Measurements from ENCODE around the gene RBM48. TPM values are rescaled to one million over a fixed set of nuclear protein-coding genes. Genes with fewer than 3 reads are reported as not detected.
"Not testable (repeated sequence)": the region's sequence is repeated elsewhere in the genome, so short reads cannot be mapped to it uniquely, and the experiment has no call there.

Gene RBM48
- total RNA-seq, 2 experiments from 2014 or later, result 22.6 to 24.2 TPM

DNA sequence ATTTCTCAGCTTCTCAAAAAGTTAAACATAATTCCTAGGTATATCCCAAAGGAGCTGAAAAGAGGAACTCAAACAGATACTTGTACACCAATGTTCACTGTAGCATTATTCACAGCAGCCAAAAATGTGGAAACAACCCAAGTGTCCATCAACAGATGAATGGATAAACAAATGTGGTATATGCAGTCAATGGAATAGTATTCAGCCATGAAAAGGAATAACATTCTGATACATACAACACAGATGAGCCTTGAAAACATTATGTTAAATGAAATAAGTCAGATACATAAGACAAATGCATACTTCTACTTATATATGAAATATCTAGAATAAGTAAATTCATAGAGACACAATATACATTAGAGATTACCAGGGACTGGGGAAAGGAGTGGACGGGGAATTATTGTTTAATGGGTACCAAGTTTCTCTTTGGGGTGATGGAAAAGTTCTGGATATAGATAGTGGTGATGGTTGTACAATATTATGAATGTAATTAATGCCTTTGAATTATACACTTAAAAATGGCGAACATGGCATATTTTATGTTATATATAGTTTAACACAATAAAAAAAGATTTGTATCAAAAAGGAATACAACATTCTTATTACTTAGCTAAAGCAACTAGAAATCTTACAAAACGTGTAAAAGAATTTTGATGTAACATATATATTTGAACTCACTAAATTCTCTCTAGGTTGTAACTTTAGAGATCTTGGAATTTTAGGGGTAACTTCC is 15.3 kb upstream of the RBM48 start:
- no peak for DNase-seq

DNA sequence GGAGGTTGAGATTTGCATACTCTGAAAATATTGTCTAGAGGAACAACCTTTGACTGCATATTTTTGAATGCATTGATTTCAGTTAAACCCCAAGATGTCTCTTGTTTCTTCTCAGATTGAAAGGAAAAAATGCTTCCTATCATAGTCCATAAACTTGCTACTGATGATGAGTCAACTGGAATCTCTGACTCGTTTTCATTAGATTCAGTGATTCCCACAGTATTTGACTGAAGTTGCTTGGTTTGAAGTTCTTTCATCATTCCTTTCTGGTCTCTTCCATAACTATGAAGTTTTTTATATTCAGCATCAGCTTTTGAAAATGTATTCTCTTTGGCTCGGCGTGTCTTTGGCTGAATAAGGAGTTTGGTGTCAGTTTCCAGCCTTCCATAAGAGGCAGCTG is 11.0 kb upstream of the RBM48 start:
- ATAC-seq (ENCODE audit: low read depth) (no peak), DNase-seq (no peak)
- Mint-ChIP-seq H3K9me3 (no peaks in the 10 kb centered on the region), H3K4me3 (no peak overlapping the region), H3K36me3 (peaks cover 4% of the 10 kb centered on the region), H3K27me3 (no peaks in the 10 kb centered on the region), H3K27ac (no peak overlapping the region), H3K4me1 (no peaks in the 10 kb centered on the region)
- POLR2A ChIA-PET, result no interaction called here

More for the DNA sequence above, 15.3 kb upstream of the RBM48 start:
- Mint-ChIP-seq H3K27ac (no peak overlapping the region), H3K4me3 (no peak overlapping the region), H3K4me1 (no peaks in the 10 kb centered on the region), H3K36me3 (peaks cover 6% of the 10 kb centered on the region), H3K27me3 (no peaks in the 10 kb centered on the region), H3K9me3 (no peaks in the 10 kb centered on the region)
- ATAC-seq (ENCODE audit: low read depth), result no peak
- POLR2A ChIA-PET, result no interaction called here

DNA sequence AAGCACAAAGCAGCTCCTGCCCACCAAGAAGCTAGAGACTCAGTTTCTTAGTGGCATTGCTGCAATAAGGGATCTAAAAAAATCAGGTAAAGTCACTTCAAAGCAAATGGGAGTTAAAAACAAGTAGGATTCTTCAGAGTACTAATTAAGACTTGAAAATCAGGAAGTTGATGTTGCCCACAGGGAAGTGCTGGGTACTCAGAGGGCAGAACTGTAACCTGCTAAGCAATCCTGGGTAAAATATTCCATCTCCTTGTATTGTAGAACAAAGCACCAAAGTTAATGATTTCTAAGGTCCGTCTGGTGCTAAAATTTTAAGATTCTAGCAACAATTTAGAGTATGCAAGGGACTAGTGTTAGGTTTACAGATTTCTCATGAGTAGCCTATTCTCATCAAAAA is 8.6 kb upstream of the RBM48 start:
- ATAC-seq (ENCODE audit: low read depth) (no peak), DNase-seq (no peak)
- no peaks in the 10 kb centered on the region for H3K9me3 Mint-ChIP-seq
- H3K27me3 Mint-ChIP-seq, result no peaks in the 10 kb centered on the region
- peaks cover 2% of the 10 kb centered on the region for H3K36me3 Mint-ChIP-seq
- POLR2A ChIA-PET, result no interaction called here
- no peak overlapping the region for H3K27ac Mint-ChIP-seq
- H3K4me1 Mint-ChIP-seq, result no peaks in the 10 kb centered on the region
- H3K4me3 Mint-ChIP-seq, result no peak overlapping the region

DNA sequence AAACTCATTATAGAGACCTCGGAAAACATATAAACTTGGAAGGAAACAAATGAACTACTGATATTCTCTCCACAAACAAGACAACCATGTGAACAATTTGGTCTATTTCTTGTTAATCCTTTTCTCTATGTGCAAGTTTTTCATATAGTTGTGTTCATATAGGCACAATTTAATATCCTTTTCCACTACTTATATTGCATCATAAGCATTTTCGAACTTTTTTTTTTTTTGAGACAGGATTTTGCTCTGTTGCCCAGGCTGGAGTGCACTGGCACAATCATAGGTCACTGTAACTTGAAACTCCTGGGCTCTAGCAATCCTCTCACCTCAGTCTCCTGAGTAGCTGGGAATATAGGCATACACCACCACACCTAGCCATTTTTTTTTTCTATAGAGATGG is 5.5 kb upstream of the RBM48 start:
- Mint-ChIP-seq H3K9me3 (no peaks in the 10 kb centered on the region), H3K4me1 (peaks cover 13% of the 10 kb centered on the region), H3K27ac (no peak overlapping the region), H3K27me3 (no peaks in the 10 kb centered on the region), H3K36me3 (no peaks in the 10 kb centered on the region), H3K4me3 (no peak overlapping the region)
- DNase-seq, result no peak
- POLR2A ChIA-PET, result no interaction called here
- no peak for ATAC-seq (ENCODE audit: low read depth)

DNA sequence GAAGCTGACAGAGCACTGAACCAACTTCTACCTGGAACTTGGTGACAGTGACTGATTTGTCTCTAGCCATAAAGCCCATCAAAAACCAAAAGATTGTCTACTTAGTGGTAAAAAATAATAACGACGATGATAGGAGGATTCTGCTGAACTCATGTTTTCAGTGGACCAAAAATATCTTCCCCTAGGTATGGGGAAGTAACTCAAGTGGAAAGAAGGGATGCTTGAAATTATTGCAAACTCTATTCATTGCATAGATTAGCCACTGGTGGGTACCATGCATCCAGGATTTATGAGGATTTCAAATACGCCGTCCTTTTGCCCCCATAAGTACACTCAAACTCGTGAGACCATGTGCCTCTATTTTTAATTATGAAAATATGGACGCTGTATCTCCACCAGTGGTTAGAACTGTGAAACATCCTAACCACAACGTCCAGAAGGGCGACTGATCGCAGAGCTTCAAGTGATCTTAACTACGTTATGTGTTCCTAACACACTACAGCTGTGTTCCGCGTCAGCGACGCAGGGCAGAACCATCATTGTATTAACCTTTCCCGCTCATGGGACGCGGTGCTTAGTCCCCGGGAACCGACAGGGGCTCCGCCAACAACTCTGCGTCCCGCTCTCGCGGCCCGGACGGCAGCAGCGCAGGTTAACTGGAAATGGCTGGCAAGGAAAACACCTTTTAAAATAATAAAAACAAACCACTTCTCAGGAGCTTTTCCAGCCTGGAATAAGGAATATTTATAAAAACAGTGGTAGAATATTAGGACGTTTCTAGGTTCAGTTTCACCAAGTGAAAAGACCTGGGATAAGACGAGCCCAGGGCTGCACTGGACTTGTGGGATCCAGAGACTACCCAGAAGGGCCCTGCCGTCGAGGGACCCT is 1.1 kb upstream of the RBM48 start:
- POLR2A ChIA-PET, result interaction anchor here (1.0 to 1.4 kb wide), 8 partner anchors 11 to 620 kb away, joined by 3 to 13 read pairs (median 6); partner anchors contain the start of genes ANKIB1, FAM133B, KRIT1 and SAMD9
- no peaks in the 10 kb centered on the region for H3K27me3 Mint-ChIP-seq
- ATAC-seq (ENCODE audit: low read depth), result peak; percentile 8

DNA sequence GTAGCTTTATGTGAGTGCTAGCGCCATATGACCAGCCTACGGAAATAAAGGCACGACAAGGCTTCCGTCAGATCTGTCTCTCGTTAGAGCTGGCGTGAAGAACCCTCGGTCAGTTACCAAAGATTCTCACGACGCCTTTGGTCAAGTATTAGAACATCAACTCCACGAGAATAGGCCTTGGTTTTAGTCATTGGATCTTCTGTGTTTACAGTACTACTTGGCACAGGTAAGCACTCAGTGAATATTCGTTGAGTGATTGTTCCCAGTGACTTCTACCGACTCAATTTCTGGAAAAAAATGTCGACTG is 316 bp downstream of the RBM48 start:
- DNase-seq (no peak), ATAC-seq (ENCODE audit: low read depth) (no peak)
- no peaks in the 10 kb centered on the region for H3K9me3 Mint-ChIP-seq
- POLR2A ChIA-PET, result interaction anchor here (0.9 to 1.4 kb wide), 13 partner anchors 12 to 703 kb away, joined by 3 to 13 read pairs (median 5); partner anchors contain the start of genes ANKIB1, CDK6, FAM133B and GATAD1
- no peaks in the 10 kb centered on the region for H3K27me3 Mint-ChIP-seq
- peaks cover 9% of the 10 kb centered on the region for H3K36me3 Mint-ChIP-seq
- peak overlapping the region; percentile 96 for H3K27ac Mint-ChIP-seq
- peak overlapping the region; percentile 90 for H3K4me3 Mint-ChIP-seq
- H3K4me1 Mint-ChIP-seq, result peaks cover 22% of the 10 kb centered on the region

More for the DNA sequence above, 1.1 kb upstream of the RBM48 start:
- Mint-ChIP-seq H3K9me3 (no peaks in the 10 kb centered on the region), H3K27ac (peak overlapping the region; percentile 96), H3K4me1 (peaks cover 21% of the 10 kb centered on the region), H3K36me3 (peaks cover 3% of the 10 kb centered on the region), H3K4me3 (peak overlapping the region; percentile 90)
- DNase-seq, result peak; percentile 65

DNA sequence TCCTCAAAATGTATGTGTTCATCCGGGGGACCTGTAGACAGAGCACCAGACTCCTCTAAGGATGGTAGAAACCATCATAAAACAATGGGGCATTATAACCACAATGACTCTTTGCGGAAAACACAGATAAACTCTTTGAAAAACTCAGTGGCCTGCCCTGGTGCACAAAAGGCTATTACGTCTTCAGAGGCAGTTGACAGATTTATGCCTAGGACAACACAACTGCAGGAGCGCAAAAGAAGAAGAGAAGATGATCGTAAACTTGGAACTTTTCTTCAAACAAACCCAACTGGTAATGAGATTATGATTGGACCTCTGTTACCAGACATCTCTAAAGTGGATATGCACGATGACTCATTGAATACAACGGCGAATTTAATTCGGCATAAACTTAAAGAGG is 6.0 kb downstream of the RBM48 start:
- no peak for DNase-seq

DNA sequence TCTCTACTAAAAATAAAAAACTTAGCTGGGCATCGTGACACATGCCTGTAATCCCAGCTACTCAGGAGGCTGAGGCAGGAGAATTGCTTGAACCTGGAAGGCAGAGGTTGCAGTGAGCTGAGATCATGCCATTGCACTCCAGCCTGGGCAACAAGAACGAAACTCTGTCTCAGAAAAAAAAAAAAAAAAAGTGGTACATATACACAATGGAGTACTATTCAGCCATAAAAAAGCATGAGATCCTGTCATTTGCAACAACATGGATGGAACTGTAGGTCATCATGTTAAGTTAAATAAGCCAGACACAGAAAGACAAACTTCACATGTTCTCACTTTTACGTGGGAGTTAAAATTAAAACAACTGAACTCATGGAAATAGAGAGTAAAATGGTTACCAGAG is 14.9 kb downstream of the RBM48 start:
- not testable (repeated sequence) for DNase-seq; H3K4me1 Mint-ChIP-seq; H3K36me3 Mint-ChIP-seq; H3K9me3 Mint-ChIP-seq; H3K4me3 Mint-ChIP-seq; ATAC-seq (ENCODE audit: low read depth); H3K27ac Mint-ChIP-seq; H3K27me3 Mint-ChIP-seq
- POLR2A ChIA-PET, result interaction anchor here (0.7 kb wide), 1 partner anchor 72 kb away, joined by 6 read pairs; no protein-coding TSS in a partner anchor

More for the DNA sequence above, 6.0 kb downstream of the RBM48 start:
- Mint-ChIP-seq H3K4me1 (peaks cover 14% of the 10 kb centered on the region), H3K9me3 (no peaks in the 10 kb centered on the region), H3K36me3 (peaks cover 22% of the 10 kb centered on the region), H3K4me3 (no peak overlapping the region), H3K27me3 (no peaks in the 10 kb centered on the region), H3K27ac (no peak overlapping the region)
- POLR2A ChIA-PET, result no interaction called here
- ATAC-seq (ENCODE audit: low read depth), result no peak

DNA sequence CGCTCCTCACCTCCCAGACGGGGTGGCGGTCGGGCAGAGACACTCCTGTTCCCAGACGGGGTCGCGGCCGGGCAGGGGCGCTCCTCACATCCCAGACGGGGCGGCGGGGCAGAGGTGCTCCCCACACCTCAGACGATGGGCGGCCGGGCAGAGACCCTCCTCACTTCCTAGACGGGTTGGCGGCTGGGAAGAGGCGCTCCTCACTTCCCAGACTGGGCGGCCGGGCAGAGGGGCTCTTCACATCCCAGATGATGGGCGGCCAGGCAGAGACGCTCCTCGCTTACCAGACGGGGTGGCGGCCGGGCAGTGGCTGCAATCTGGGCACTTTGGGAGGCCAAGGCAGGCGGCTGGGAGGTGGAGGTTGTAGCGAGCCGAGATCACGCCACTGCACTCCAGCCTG is 16.5 kb downstream of the RBM48 start:
- H3K4me1 Mint-ChIP-seq; H3K9me3 Mint-ChIP-seq; H3K4me3 Mint-ChIP-seq; POLR2A ChIA-PET; ATAC-seq (ENCODE audit: low read depth); H3K36me3 Mint-ChIP-seq; DNase-seq; H3K27me3 Mint-ChIP-seq; H3K27ac Mint-ChIP-seq: not testable (repeated sequence)

DNA sequence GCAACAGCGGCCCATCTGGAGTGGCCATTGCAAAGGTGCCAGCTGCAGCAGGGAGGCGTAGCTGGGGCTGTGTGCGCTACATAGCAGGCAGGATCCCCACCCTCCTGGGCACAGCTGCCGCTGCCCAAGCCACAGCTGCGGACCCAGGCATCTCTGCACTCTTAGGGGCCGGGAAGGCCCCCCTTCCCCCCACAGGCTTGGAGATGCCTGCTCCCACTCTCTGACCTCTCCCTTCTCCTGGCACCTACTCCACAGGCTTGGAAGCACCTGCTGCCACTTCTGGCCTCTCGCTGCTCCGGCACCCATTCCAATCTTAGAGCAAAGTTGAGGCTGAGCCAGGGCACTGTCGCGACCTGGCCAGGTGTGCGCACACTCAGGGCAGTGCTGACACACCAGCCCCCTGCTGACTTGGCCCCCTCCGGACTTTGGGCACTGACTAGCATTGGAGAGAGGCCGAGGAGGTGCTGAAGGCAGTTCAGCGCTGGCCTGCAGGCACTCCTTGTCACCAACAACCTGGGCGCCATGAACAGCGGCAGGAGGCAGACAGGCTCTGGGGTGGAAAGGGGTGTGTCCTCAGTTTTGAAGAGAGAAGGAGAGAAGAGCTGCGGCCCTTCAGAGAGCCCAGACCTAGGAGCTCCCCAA is 18.4 kb downstream of the RBM48 start:
- peaks cover 7% of the 10 kb centered on the region for H3K27me3 Mint-ChIP-seq
- H3K27ac Mint-ChIP-seq, result no peak overlapping the region
- no peak for DNase-seq
- no peak overlapping the region for H3K4me3 Mint-ChIP-seq
- no peaks in the 10 kb centered on the region for H3K36me3 Mint-ChIP-seq
- H3K9me3 Mint-ChIP-seq, result no peaks in the 10 kb centered on the region
- POLR2A ChIA-PET, result no interaction called here
- no peaks in the 10 kb centered on the region for H3K4me1 Mint-ChIP-seq
- ATAC-seq (ENCODE audit: low read depth), result no peak

DNA sequence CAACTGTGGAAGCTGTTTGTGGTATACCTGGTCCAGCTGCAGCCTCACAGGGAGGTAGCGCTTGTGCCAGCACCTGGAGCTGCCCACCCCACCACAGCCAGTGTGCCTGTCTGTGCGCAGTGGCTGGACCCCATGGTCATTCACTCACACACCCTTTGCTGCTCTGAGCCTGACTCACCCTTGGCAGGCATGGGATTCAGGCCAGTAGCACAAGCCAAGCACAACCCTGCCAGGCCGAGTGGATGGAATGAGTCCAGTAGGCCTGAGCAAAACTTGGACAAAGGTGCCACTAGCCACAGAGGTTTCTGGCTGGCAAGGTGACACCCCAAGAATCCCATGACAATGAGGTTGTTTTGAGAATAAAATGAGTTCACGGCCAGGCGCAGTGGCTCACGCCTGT is 19.0 kb downstream of the RBM48 start:
- POLR2A ChIA-PET, result no interaction called here
- Mint-ChIP-seq H3K36me3 (no peaks in the 10 kb centered on the region), H3K27ac (no peak overlapping the region), H3K4me1 (no peaks in the 10 kb centered on the region), H3K9me3 (no peaks in the 10 kb centered on the region), H3K27me3 (peaks cover 7% of the 10 kb centered on the region), H3K4me3 (no peak overlapping the region)
- no peak for DNase-seq
- ATAC-seq (ENCODE audit: low read depth), result no peak

DNA sequence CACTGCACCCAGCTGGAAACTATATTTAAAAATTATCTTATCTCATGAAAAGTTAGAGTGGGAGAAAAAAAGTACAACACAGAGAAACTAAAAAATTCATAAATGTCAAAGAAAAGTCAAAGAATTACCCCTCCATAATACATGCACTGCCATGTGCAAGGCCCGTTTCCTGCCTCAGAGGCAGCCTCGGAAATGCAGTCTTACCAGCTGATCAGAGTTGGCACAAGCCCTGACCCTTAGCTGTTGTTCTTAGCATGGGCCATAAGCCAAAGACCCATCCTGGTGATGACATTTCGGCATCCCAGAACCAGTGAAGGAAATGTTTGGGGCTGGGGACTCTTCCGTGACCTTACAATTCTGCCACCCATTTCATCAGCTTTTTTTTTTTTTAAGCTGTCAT is 21.6 kb downstream of the RBM48 start:
- Mint-ChIP-seq H3K9me3 (no peaks in the 10 kb centered on the region), H3K36me3 (no peaks in the 10 kb centered on the region), H3K27ac (no peak overlapping the region), H3K4me1 (no peaks in the 10 kb centered on the region), H3K4me3 (no peak overlapping the region), H3K27me3 (peaks cover 11% of the 10 kb centered on the region)
- POLR2A ChIA-PET, result no interaction called here
- no peak for ATAC-seq (ENCODE audit: low read depth)
- DNase-seq, result no peak

DNA sequence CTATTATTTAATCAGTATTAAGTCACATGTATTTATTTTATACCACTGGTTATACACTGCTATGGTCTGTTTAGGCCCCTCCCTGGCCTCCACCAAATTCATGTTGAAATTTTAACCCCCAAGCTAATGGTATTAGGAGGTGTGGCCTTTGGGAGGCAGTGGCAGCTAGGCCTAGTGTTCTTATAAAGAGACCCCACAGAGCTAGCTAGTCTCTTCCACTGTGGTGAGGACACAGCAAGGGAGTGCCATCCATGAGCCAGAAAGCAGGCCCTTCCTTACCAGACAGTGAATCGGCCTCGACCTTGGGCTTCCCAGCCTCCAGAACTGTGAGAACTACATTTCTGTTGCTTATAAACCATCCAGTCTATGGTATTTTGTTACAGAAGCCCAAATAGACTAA is 28.7 kb downstream of the RBM48 start:
- Mint-ChIP-seq H3K4me3 (no peak overlapping the region), H3K27ac (no peak overlapping the region), H3K36me3 (peaks cover 2% of the 10 kb centered on the region), H3K4me1 (no peaks in the 10 kb centered on the region), H3K9me3 (no peaks in the 10 kb centered on the region), H3K27me3 (peaks cover 4% of the 10 kb centered on the region)
- no peak for ATAC-seq (ENCODE audit: low read depth)
- DNase-seq, result no peak
- POLR2A ChIA-PET, result no interaction called here

Data from activated naive CD8-positive, alpha-beta T cell treated with anti-CD3 and anti-CD28 coated beads, Interleukin-2, amount 10 ng/mL, durations not matched to agents 7 days and 5 days (primary cell).